Dermis blood vessel endothelial cell (primary cell): ENCODE data around the gene PCSK4. TPM values are rescaled to one million over a fixed set of nuclear protein-coding genes. Genes with fewer than 3 reads are reported as not detected.

Experiments used
- DNase-seq: peaks from one replicate; pipeline ENCODE4 v3.0.0; 2010
- total RNA-seq: library from RNA; depleted of rRNA; stranded (reverse); fragments of >200 nt; gene quantifications from 2 replicates; pipeline ENCODE4 v1.2.3, GENCODE V29; 2014

Gene PCSK4
- total RNA-seq, 1 donor from 2014 or later, result 0.68 TPM

DNA sequence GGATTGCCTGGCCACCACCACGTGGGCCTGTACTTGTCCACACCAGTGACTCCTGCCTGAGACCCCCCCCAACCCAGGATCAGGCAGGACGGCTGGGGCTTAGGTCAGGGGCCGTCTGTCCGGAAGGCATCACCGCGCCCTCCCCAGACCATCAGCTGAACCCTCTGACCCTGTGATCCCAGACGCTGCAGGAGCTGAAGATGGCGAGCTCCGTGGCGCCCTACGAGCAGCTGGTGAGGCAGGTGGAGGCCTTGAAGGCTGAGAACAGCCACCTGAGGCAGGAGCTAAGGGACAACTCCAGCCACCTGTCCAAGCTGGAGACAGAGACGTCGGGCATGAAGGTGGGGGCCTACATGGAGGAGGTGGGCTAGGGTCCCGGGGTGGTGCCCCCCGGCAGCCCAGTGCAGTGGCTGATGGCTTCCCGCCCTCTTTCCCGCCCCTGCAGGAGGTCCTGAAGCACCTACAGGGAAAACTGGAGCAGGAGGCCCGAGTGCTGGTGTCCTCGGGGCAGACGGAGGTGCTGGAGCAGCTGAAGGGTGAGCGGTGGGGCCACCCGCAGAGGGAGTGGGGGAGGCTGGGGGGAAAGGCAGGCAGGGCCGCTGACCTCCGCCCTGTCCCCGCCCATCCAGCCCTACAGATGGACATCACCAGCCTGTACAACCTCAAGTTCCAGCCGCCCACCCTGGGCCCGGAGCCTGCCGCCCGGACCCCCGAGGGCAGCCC, 37.2 kb downstream of the PCSK4 start:
- DNase-seq, result no peak

DNA sequence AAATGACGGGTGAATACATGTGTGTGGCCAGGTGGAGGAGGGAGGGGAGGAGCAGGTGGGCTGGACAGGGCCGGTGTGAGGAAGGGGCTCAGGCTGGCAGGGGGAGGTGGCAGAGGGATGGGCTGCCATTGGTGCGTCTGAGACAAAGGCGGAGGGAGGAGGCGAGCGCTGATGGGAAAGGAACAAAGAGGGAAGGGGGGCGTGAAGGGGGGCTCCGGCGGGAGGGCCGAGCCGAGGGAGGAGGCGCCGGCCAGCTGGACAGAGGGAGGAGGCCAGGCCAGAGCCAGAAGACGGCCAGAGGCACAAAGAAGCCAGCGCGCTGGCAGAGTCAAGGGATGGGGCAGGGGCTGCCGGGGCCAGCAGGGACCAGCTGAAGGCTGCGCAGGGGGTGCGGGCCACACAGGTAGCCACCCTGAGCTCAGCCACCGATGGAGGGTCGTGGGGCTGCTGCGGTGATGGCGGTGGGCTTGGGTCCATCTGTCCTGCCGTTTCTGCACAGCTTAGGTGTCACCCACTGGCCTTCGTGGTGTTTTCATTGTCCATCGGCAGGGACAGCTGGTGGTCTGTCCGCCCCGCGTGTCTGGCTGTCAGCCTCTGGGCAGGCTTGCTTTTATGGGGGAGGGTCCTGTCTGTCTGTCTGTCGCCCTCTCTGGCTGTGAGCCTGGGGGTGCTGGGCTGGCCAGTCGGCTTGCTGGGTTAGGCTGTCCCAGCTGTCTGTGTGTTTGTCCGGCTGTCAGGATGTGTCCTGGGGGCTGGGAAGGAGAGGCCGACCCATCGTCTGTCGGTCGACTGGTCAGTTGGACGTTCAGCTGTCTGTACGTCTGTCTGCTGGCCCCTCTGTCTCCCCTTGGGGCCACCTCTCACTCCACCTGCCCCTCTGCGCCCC, 38.0 kb downstream of the PCSK4 start:
- no peak for DNase-seq

DNA sequence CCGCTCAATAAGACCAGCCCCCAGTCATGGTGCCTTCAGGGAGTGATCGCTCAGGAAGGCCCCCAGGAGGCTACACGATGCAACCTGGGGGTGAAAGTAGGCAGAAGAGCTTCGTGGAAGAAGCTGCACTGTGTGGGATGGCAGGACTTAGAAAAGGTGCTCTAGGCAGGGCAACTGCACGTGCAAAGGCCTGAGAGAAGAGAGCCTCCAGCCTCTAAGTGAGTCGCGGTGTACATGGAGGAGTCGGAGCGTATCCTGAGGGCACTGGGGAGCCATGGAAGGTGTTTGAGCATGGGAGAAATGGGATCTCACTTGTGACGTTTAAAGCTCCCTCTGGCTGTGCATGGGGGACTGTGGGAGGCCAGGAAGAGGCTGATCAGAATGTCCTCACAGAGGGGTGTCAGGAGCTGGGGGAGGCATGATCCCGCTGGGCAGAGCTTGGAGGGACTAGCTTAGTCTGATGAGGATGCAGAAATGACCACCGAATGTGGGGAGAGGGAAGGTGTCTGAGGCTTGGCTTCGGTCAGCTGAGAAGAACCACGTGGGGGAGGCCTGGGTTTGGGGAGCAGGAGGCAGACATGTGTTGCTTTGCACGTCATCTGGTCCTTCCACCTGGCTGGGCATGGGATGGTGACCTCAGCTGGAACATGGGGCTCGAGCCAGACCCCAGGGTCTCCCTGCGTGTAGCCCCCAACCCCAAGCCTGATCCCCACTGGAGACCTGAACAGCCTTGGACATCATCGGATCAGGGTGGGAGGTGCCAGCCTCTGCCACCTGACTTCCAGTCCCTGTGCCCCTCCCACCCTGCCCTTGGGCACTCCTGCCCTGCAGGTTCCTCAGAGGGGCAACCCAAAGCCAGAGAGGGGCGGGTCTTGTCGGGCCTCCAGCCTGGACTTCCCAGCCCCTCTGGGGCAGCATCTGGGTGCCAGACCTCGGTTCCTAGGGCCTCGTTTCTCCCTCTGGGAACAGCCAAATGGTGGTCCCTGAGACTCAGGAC, 39.1 kb downstream of the PCSK4 start:
- DNase-seq, result no peak

GRCh38 chr19:1449467-1450442, 40.4 kb downstream of the PCSK4 start, which contains the start of gene APC2:
APC2 (plus strand) TSS chr19:1450121; CDS start chr19:1453002, 2,881 bp downstream.
- peak; percentile 27 for DNase-seq

- DNase-seq, result no peak
Observed at GRCh38 chr19:1447944-1448343, 42.2 kb downstream of the PCSK4 start.

DNA sequence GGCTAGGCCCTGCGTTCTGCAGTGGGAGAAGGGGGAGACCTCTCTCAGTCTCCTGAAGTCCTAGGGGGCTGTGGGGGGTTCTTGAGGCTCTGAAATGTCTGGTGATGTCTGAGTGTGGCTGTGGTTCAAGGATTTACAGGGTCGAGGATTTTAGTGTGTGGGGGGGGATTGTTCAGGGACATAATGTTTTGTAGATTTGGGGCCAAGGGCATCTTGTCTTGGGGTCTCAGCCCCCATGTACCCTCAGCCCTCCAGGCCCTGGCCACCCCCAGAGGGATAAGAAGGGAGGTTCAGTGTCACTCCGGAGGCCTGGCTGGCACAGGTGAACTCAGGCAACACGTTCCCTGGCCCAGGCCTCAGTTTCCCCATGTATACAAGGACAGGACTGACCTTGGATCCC, 42.6 kb downstream of the PCSK4 start:
- no peak for DNase-seq

GRCh38 chr19:1446713-1447481, 43.3 kb downstream of the PCSK4 start:
- peak; percentile 28 for DNase-seq

GRCh38 chr19:1445932-1446712, 44.0 kb downstream of the PCSK4 start:
- no peak for DNase-seq

DNA sequence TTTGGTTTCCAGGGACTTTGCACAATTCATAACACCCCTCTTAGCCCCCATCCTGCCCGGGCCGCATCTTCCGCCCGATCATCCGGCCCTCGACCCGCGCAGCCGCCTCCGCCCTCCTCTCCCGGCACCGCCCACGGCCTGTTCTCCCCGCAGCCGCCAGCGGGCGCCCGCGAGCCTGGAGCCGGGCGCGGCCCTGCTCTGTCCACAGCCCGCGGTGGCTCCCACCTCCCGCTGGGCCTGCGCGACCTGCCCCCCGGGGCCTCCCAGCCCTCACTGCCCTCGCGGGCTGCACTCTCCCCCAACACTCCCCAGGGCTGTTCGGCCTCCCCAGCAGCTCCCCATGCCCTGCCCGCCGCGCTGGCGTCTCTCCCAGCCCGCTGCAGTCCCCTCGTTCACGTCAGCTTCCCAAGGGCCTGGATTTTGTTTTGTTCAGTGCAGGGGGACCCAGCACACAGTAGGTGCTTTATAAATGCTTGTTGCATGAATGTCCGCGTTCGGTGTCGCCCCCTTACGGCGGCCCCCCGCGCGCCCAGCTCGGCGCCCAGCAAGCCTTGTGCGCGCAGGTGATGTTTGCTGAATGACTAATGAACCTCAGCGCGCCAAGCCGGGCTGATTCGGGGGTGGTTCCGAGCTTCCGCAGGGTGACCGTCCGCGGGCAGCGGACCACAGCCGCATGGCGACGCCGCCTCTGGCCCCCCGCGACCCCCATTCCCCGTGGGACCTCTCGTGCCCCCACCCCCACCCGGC, 44.8 kb downstream of the PCSK4 start:
- peak; percentile 70 for DNase-seq

DNA sequence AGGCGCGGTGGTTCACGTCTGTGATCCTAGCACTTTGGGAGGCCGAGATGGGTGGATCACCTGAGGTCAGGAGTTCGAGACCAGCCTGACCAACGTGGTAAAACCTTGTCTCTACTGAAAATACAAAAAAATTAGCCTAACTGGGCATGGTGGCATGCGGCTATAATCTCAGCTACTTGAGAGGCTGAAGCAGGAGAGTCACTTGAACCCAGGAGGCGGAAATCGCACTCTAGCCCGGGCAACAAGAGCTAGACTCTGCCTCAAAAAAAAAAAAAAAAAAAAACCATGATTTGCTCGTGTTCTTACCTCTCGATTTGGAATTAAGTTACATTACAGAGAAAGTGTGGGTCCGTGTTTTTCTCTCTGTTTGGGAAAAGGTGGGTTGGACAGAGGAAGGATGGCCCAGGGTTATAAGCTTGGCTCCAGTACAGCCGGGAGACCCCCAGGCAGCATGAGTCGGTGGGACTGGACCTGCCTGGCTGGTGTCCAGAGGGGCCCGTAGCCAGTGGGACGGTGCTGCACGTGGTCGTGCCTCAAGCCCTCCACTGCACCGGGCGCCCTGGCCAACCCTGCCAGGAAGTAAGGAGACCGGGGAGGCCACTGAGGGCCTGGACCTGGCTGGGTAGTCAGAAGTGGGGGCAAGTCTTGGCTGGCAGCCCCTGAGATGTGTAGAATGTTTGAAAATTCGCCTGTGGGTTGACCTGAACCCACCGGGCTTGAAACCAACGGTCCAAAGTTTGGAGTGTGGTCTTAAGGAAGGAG, 48.3 kb downstream of the PCSK4 start:
- no peak for DNase-seq

DNA sequence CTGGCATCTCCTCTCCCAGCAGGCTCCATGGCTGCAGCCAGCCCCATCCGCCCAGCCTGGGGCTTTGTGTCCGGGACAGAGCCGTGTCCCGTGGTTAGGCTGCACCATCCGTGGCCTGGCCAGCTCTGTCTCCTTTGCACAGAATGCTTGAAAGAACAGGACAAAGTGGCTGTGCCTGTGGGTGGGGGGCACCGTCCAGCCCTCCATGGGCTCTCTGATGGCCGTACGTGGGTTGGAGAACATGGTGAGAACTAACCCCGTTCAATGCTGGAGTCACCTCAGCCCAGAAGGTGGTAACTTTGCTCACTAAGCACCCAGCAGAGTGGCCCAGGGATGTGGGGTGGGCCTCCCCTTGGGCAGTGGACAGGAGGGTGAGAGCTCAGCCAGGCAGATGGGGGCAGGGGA, 49.1 kb downstream of the PCSK4 start:
- no peak for DNase-seq

DNA sequence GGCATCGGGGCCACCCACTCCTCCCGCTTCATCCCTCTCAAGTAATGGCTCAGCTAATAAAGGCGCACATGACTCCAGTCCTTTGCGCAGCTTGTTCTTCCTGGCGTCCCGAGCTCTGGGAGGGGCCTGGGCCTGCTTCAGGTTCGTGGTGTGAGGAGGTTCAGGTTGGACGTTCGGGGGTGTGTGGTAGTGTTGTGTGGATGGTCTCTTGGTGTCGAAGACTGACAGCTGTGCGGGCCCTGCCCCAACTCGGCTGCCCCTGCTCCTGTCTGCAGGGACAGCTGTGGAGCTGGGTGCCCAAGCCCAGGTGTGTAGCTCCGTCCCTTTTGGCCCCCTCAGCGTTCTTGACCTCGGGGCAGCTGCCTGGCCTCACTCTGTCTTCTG, 49.7 kb downstream of the PCSK4 start:
- DNase-seq, result no peak

DNA sequence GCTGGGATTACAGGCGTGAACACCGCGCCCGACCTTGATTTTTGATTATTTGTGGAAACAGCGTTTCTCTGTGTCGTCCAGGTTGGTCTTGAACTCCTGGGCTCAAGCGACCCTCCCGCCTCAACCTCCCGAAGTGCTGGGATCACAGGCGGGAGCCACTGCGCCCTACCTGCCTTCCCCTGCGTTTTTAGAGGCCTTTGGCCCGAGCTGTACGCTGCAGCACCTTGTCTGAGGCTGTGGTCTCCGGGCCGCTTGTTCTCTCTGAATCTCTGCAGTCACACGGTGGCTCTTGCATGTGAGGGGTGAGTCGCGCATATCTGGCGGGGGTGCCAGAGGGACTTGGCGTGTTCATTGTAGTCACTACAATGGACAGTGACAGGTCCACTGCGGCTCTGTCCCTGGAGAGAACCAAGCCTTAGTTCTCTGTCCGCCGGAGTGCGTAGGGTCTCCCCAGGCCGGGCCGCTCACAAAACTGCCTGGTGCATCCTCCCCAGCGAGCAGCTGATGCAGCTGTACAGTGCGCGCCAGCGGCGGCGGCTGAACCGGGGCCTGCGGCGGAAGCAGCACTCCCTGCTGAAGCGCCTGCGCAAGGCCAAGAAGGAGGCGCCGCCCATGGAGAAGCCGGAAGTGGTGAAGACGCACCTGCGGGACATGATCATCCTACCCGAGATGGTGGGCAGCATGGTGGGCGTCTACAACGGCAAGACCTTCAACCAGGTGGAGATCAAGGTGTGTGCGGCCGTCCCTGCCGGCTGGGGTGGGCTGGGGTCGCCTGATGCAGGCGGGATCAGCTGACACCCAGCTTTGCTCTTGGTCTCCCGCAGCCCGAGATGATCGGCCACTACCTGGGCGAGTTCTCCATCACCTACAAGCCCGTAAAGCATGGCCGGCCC, 50.4 kb downstream of the PCSK4 start:
- DNase-seq, result peak; percentile 33

GRCh38 chr19:1438933-1439354, 51.2 kb downstream of the PCSK4 start:
- DNase-seq, result no peak

DNA sequence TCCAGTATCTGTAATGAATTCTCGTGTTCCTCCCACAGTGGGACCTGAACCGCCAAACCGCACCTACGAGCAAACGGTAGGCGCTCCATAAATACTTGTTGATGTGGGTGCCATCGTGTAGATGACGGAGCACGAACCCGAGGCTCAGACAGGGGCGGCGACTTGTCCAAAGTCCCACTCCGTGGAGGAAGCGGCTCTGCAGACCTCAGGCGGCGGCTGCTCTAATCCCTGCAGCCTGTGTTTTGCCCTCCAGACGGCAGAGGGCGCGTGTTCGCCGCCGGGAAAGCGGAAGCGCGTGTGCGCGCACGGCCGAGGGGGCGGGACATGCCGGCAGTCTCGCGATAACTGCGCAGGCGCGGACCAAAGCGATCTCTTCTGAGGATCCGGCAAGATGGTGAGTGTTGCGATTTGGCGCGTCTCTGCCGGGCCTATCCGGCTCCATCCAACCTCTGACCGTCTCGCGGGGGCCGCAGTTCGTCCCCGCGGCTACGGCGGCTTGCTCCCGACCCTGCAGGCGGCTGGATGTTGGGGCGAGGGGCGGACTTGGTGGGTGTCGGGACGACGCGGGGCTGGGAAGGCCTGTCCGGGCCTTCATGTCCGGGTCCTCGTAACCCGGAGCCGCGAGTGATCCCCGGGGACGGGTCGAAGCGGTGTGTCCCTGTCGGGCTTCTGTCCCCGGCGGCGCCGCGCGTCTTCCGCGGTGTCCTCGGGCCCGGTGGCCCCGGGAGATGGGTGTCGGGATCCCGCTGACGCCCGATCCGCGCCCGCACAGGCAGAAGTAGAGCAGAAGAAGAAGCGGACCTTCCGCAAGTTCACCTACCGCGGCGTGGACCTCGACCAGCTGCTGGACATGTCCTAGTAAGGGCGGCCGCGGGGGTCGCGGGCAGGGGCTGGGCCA, 51.9 kb downstream of the PCSK4 start, which contains the start of gene RPS15:
Gene RPS15 (plus strand): TSS at position 362 of the 898 bp plus-strand sequence. CDS start 30 bp downstream, at position 392.
- DNase-seq, result peak; percentile 98

GRCh38 chr19:1437609-1438008, 52.5 kb downstream of the PCSK4 start:
- DNase-seq, result no peak
